Measurements from ENCODE around the gene RAD51D.

The RAD51D gene

DNA sequence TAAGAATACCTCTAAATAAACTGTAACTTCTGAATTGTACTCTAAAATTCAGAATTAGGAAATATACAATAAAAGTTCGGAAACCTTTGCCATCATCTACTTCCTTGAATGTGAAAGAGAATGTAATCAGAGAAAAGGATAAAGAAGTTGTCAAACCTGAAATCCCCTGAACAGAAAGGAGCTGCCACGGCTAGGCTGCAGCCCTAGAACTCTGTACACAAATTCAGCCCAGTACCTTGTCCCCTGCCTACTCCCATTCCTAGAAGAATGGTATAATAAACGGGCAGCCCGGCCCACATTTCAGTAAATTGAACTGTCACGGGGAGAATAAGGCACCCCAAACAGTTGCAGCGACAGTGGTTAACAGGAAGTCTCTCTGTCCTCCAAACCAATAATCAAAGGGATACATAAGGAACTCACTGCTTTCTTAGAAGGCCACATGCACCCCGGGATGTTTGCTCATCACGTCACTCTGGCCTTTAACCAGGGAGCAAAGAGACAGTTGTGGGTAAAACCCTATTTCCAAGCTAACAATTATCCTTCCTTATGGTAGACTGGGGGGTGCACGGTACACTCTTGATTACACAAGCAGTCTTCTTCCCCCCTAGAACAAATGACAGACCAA lies 31.8 kb downstream of the RAD51D start:
- peak overlapping the region; percentile 79 for H3K27ac ChIP-seq (replicated peaks)
- DNase-seq (ENCODE audit: low read depth in 1 of 2, low spot score in 1 of 2): peak; percentile 51 to 54
- H3K27me3 ChIP-seq (ENCODE audit: insufficient read depth, poor library complexity, severe bottlenecking): no peaks in the 10 kb centered on the region
- peak overlapping the region; percentile 91 for H3K4me3 ChIP-seq (replicated peaks; ENCODE audit: insufficient read depth, low read length)
- TF ChIP-seq SPI1 (IDR thresholded peaks at IDR 0.05; ENCODE audit: borderline replicate concordance, low read depth): no peak
- TF ChIP-seq, protein P1, sequence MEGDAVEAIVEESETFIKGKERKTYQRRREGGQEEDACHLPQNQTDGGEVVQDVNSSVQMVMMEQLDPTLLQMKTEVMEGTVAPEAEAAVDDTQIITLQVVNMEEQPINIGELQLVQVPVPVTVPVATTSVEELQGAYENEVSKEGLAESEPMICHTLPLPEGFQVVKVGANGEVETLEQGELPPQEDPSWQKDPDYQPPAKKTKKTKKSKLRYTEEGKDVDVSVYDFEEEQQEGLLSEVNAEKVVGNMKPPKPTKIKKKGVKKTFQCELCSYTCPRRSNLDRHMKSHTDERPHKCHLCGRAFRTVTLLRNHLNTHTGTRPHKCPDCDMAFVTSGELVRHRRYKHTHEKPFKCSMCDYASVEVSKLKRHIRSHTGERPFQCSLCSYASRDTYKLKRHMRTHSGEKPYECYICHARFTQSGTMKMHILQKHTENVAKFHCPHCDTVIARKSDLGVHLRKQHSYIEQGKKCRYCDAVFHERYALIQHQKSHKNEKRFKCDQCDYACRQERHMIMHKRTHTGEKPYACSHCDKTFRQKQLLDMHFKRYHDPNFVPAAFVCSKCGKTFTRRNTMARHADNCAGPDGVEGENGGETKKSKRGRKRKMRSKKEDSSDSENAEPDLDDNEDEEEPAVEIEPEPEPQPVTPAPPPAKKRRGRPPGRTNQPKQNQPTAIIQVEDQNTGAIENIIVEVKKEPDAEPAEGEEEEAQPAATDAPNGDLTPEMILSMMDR (IDR thresholded peaks at IDR 0.05; ENCODE audit: insufficient read depth, low read length): no peak
- no peak for TF ChIP-seq POLR2AphosphoS5 (IDR thresholded peaks at IDR 0.05; ENCODE audit: low read depth)
- TF ChIP-seq, protein P2, sequence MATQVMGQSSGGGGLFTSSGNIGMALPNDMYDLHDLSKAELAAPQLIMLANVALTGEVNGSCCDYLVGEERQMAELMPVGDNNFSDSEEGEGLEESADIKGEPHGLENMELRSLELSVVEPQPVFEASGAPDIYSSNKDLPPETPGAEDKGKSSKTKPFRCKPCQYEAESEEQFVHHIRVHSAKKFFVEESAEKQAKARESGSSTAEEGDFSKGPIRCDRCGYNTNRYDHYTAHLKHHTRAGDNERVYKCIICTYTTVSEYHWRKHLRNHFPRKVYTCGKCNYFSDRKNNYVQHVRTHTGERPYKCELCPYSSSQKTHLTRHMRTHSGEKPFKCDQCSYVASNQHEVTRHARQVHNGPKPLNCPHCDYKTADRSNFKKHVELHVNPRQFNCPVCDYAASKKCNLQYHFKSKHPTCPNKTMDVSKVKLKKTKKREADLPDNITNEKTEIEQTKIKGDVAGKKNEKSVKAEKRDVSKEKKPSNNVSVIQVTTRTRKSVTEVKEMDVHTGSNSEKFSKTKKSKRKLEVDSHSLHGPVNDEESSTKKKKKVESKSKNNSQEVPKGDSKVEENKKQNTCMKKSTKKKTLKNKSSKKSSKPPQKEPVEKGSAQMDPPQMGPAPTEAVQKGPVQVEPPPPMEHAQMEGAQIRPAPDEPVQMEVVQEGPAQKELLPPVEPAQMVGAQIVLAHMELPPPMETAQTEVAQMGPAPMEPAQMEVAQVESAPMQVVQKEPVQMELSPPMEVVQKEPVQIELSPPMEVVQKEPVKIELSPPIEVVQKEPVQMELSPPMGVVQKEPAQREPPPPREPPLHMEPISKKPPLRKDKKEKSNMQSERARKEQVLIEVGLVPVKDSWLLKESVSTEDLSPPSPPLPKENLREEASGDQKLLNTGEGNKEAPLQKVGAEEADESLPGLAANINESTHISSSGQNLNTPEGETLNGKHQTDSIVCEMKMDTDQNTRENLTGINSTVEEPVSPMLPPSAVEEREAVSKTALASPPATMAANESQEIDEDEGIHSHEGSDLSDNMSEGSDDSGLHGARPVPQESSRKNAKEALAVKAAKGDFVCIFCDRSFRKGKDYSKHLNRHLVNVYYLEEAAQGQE (IDR thresholded peaks at IDR 0.05; ENCODE audit: insufficient replicate concordance, low read depth): no peak
- TF ChIP-seq GABPA (IDR thresholded peaks at IDR 0.05; ENCODE audit: low read depth): no peak

DNA sequence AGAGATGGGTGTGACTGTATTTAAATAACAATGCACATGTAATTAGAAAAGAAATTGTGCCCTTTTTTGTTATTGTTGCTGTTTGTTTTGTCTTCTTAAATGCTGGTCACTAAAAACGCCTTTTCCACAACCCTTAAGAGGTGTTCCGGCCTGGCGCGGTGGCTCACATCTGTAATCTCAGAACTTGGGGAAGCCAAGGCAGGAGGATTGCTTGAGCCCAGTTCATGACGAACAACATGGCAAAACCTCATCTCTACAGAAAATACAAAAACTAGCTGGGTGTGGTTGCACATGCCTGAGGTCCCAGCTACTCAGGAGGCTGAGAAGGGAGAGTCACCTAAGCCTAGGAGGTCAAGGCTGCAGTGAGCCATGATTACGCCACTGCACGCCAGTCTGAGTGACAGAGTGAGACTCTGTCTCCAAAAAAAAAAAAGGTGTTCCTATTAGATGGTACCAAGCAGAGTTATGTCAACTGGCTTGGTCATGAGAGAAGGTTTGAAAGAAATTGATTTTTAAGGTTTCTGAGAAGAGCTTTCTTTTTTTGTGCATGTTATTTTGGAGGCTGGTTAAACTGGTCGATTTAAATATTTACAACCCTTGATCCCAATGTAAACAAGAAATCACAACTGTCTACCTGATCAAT lies 32.6 kb downstream of the RAD51D start:
- H3K27me3 ChIP-seq (ENCODE audit: insufficient read depth, poor library complexity, severe bottlenecking): no peaks in the 10 kb centered on the region
- no peak overlapping the region for H3K4me3 ChIP-seq (replicated peaks; ENCODE audit: insufficient read depth, low read length)
- no peak for TF ChIP-seq GABPA (IDR thresholded peaks at IDR 0.05; ENCODE audit: low read depth)
- TF ChIP-seq, protein P2 (IDR thresholded peaks at IDR 0.05; ENCODE audit: insufficient replicate concordance, low read depth): no peak
- TF ChIP-seq, protein P1 (IDR thresholded peaks at IDR 0.05; ENCODE audit: insufficient read depth, low read length): no peak
- no peak for TF ChIP-seq SPI1 (IDR thresholded peaks at IDR 0.05; ENCODE audit: borderline replicate concordance, low read depth)
- TF ChIP-seq POLR2AphosphoS5 (IDR thresholded peaks at IDR 0.05; ENCODE audit: low read depth): no peak
- no peak overlapping the region; the same call in 1 of the 2 replicates for H3K27ac ChIP-seq (replicated peaks)
- peak; percentile 16 to 22 for DNase-seq (ENCODE audit: low read depth in 1 of 2, low spot score in 1 of 2)

DNA sequence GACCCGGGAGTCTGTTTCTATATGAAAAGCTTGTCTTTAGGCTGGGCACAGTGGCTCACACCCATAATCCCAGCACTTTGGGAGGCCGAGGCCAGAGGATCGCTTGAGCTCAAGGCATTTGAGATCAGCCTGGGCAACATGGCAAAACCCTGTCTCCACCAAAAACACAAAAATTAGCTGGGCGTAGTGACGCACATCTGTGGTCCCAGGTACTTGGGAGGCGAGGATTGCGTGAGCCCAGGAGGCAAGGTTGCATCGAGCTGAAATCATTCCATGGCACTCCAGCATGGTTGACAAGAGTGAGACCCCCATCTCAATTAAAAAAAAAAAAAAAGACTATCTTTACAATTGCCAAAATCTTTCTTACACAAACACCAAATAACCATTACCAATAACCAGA lies 33.5 kb downstream of the RAD51D start:
- H3K27ac ChIP-seq (replicated peaks): no peak overlapping the region
- DNase-seq (ENCODE audit: low read depth in 1 of 2, low spot score in 1 of 2): no peak
- TF ChIP-seq GABPA (IDR thresholded peaks at IDR 0.05; ENCODE audit: low read depth) (no peak), SPI1 (IDR thresholded peaks at IDR 0.05; ENCODE audit: borderline replicate concordance, low read depth) (no peak), POLR2AphosphoS5 (IDR thresholded peaks at IDR 0.05; ENCODE audit: low read depth) (no peak)
- TF ChIP-seq, protein P2 (IDR thresholded peaks at IDR 0.05; ENCODE audit: insufficient replicate concordance, low read depth): no peak
- TF ChIP-seq, protein P1 (IDR thresholded peaks at IDR 0.05; ENCODE audit: insufficient read depth, low read length): no peak

More for the DNA sequence above, 33.5 kb downstream of the RAD51D start:
- H3K27me3 ChIP-seq (ENCODE audit: insufficient read depth, poor library complexity, severe bottlenecking): no peaks in the 10 kb centered on the region
- H3K4me3 ChIP-seq (replicated peaks; ENCODE audit: insufficient read depth, low read length): no peak overlapping the region
